D341Med (cell line): ENCODE measurements around the gene CACFD1.

Experiments
- DNase-seq: peaks from one replicate; pipeline ENCODE4 v3.0.0; 2012; ENCODE audit warnings: low spot score

Gene CACFD1

GRCh38 chr9:133484671-133485437 is 25.1 kb downstream of the CACFD1 start:
- no peak for DNase-seq

GRCh38 chr9:133485531-133486260 is 25.9 kb downstream of the CACFD1 start:
- DNase-seq = peak; percentile 55

GRCh38 chr9:133487331-133487725 is 27.6 kb downstream of the CACFD1 start:
- DNase-seq = no peak

GRCh38 chr9:133488686-133489252 is 29.0 kb downstream of the CACFD1 start:
- DNase-seq = no peak

GRCh38 chr9:133489253-133490190 is 29.7 kb downstream of the CACFD1 start:
- no peak for DNase-seq

GRCh38 chr9:133490201-133490681 is 30.5 kb downstream of the CACFD1 start:
- no peak for DNase-seq

GRCh38 chr9:133490865-133491655 is 31.3 kb downstream of the CACFD1 start:
- DNase-seq = no peak

GRCh38 chr9:133491656-133491925 is 31.8 kb downstream of the CACFD1 start:
- no peak for DNase-seq

GRCh38 chr9:133492061-133493021 is 32.6 kb downstream of the CACFD1 start:
- no peak for DNase-seq

GRCh38 chr9:133493428-133493827 is 33.6 kb downstream of the CACFD1 start:
- no peak for DNase-seq

GRCh38 chr9:133493845-133494540 is 34.2 kb downstream of the CACFD1 start:
- no peak for DNase-seq

GRCh38 chr9:133494636-133495326 is 35.0 kb downstream of the CACFD1 start:
- DNase-seq = no peak

GRCh38 chr9:133495327-133496293 is 35.8 kb downstream of the CACFD1 start:
- DNase-seq = no peak

- DNase-seq = no peak
These were observed 37.4 kb downstream of the CACFD1 start for GRCh38 chr9:133496861-133497842.

GRCh38 chr9:133499132-133499891 is 39.5 kb downstream of the CACFD1 start:
- no peak for DNase-seq

GRCh38 chr9:133499892-133500270 is 40.1 kb downstream of the CACFD1 start:
- DNase-seq = no peak
